GM12878 (cell line): Measurements from ENCODE around the gene RHNO1. TPM values are rescaled to one million over a fixed set of nuclear protein-coding genes. Genes with fewer than 3 reads are reported as not detected.

ENCODE experiments used
- ATAC-seq: fragments of 200-7000 bp; cut with Tn5 transposase; 3 replicates; pipeline ENCODE4 v1.9.1; 2020; ENCODE audit warnings: mild to moderate bottlenecking, moderate library complexity
- BruUV-seq: library from RNA; stranded (reverse); fragments of 400-500 nt; replicated peaks from 2 replicates; lab custom pipeline; 2021; lab: Mats Ljungman, UMichigan
- CTCF ChIA-PET: fragments of 300-600 bp; sonication (Branson Sonifier 250); formaldehyde crosslinking; extraction: SDS; loops from one replicate; lab custom pipeline; 2021; ENCODE audit warnings: inconsistent platforms; lab: Yijun Ruan, JAX
- POLR2A ChIA-PET: fragments of 350-600 bp; formaldehyde crosslinking; extraction: SDS; loops from one replicate; lab custom pipeline; 2021; ENCODE audit warnings: inconsistent platforms; lab: Charles Lee
- RAD21 ChIA-PET: fragments of 300-600 bp; sonication (Branson Sonifier 250); formaldehyde crosslinking; loops from one replicate; lab custom pipeline; 2023; ENCODE audit warnings: antibody characterized with exemption; ENCODE audit not compliant: unreplicated experiment; lab: Charles Lee
- SMC1A ChIA-PET: fragments of 300-600 bp; sonication (Branson Sonifier 250); formaldehyde crosslinking; loops from one replicate; lab custom pipeline; 2023; ENCODE audit not compliant: unreplicated experiment, uncharacterized antibody; lab: Charles Lee
- DNase-seq: peaks from one replicate; pipeline ENCODE4 v3.0.0-alpha.2; 2011; ENCODE audit warnings: low read depth, low spot score
- FAIRE-seq: peaks from 3 replicates; lab custom pipeline; 2011; peaks lifted over from hg19 to GRCh38; lab: Jason Lieb, UNC
- H2AFZ ChIP-seq: 2 replicates; pipeline ENCODE4 v1.6.0; 2011; ENCODE audit warnings: low read depth, low read length, control low read depth; ENCODE audit not compliant: control insufficient read depth
- H3K27ac ChIP-seq: 2 replicates; pipeline ENCODE4 v1.5.1; 2011; ENCODE audit warnings: control low read depth; ENCODE audit not compliant: control insufficient read depth, insufficient read depth
- H3K27me3 ChIP-seq, 2 experiments: replicated peaks in 1 of 2; 2 replicates each; pipeline versions ENCODE4 v1.6.0 to v1.6.1; 2011; ENCODE audit warnings: low read length in 1 of 2; ENCODE audit not compliant: control insufficient read depth in 2 of 2, insufficient read depth in 2 of 2
- H3K36me3 ChIP-seq, 2 experiments: 2 replicates each; pipeline ENCODE4 v1.5.1; 2011; ENCODE audit warnings: low read length in 1 of 2; ENCODE audit not compliant: control insufficient read depth in 2 of 2, insufficient read depth in 2 of 2
- H3K4me1 ChIP-seq: 2 replicates; pipeline ENCODE4 v1.6.1; 2011; ENCODE audit warnings: mild to moderate bottlenecking, low read length, moderate library complexity, mixed read lengths; ENCODE audit not compliant: control insufficient read depth, insufficient read depth
- H3K4me2 ChIP-seq: 2 replicates; pipeline ENCODE4 v1.6.0; 2011; ENCODE audit warnings: control low read depth; ENCODE audit not compliant: control insufficient read depth, insufficient read depth
- H3K4me3 ChIP-seq: fragments of 200-600 bp; sonication (generic); 2 replicates; pipeline ENCODE4 v1.5.1; 2016
- H3K79me2 ChIP-seq: 2 replicates; pipeline ENCODE4 v1.6.0; 2011; ENCODE audit warnings: low read length; ENCODE audit not compliant: control insufficient read depth, insufficient read depth
- H3K9ac ChIP-seq: 2 replicates; pipeline ENCODE4 v1.8.0; 2011; ENCODE audit warnings: low read length, control low read depth, mixed read lengths; ENCODE audit not compliant: control insufficient read depth, insufficient read depth
- H3K9me3 ChIP-seq: replicated peaks from 3 replicates; pipeline ENCODE4 v1.5.1; 2011; ENCODE audit warnings: mild to moderate bottlenecking, low read length; ENCODE audit not compliant: control insufficient read depth, insufficient read depth
- H4K20me1 ChIP-seq: 2 replicates; pipeline ENCODE4 v1.6.0; 2011; ENCODE audit not compliant: control insufficient read depth, insufficient read depth
- ASH2L ChIP-seq: fragments of 300-600, 200-600 bp; sonication (generic); IDR thresholded peaks from 2 replicates; pipeline ENCODE4 v1.6.1; 2017; ENCODE audit warnings: low read depth, mild to moderate bottlenecking, borderline replicate concordance
- E2F4 ChIP-seq: IDR thresholded peaks from 2 replicates; pipeline ENCODE4 v1.6.1; 2012; ENCODE audit warnings: low read depth, low read length, improper control_type of control experiment
- ETV6 ChIP-seq, 2 experiments: fragments of 450-650 bp in 1 of 2; IDR thresholded peaks in 1 of 2; conservative IDR thresholded peaks in 1 of 2; 2 replicates each; pipeline ENCODE4 v1.6.1; 2014; ENCODE audit warnings: antibody characterized with exemption in 1 of 2, borderline replicate concordance in 1 of 2, low read depth in 1 of 2, mild to moderate bottlenecking in 1 of 2, moderate library complexity in 1 of 2
- MYB ChIP-seq: fragments of 150-350 bp; IDR thresholded peaks from 2 replicates; pipeline ENCODE4 v1.6.1; 2014; ENCODE audit warnings: mild to moderate bottlenecking, low read depth, low read length, borderline replicate concordance
- NFIC ChIP-seq: IDR thresholded peaks from 2 replicates; pipeline ENCODE4 v1.6.1; 2012; ENCODE audit warnings: low read depth, mild to moderate bottlenecking, inconsistent platforms, low read length, moderate library complexity
- NR2C2 ChIP-seq: IDR thresholded peaks from 2 replicates; pipeline ENCODE4 v1.6.1; 2011; ENCODE audit warnings: borderline replicate concordance, low read depth; ENCODE audit not compliant: control insufficient read depth, insufficient read length
- YBX1 ChIP-seq: fragments of 450-650 bp; IDR thresholded peaks from 2 replicates; pipeline ENCODE4 v1.6.1; 2016; ENCODE audit warnings: antibody characterized with exemption
- WGBS: methylation state at CpG from one replicate; pipeline ENCODE4 v1.1.6; 2016; ENCODE audit warnings: low lambda C conversion rate; ENCODE audit not compliant: insufficient replicate concordance, insufficient coverage; ENCODE audit errors: missing lambda C conversion rate; 5-methylcytosine and 5-hydroxymethylcytosine counted together
- in situ Hi-C: fragments of 300-500 bp; cut with MboI; formaldehyde crosslinking; loops from 9 replicates; pipeline ENCODE4 v1.14.3; 2018; ENCODE audit warnings: mixed read lengths
- intact Hi-C: fragments of 100-400 bp; cut with micrococcal nuclease; formaldehyde crosslinking; loops from one replicate; pipeline ENCODE4 v1.14.2; 2022; ENCODE audit not compliant: unreplicated experiment
- polyA plus RNA-seq, 11 experiments: library from polyadenylated mRNA; depleted of rRNA in 4 of 11; unstranded in 6 of 11; stranded (reverse) in 5 of 11; fragments of >200 nt; fragmentation: Nextera tagmentation in 4 of 11; fragmentation: Illumina TruSeq in 1 of 11; extraction: Ambion mirVana in 4 of 11; extraction: Trizol in 1 of 11; gene quantifications; 1 replicate in 1 of 11; 2 replicates in 10 of 11; pipeline versions ENCODE4 v1.2.1 to v1.2.3, GENCODE V29; 2011 to 2016; ENCODE audit warnings: inconsistent platforms in 2 of 11, missing spikeins in 2 of 11, low read depth in 1 of 11
- total RNA-seq, 4 experiments: library from RNA; depleted of rRNA in 3 of 4; stranded (reverse); fragments of >200 nt in 3 of 4; fragmentation: Illumina TruSeq in 1 of 4; extraction: Trizol in 1 of 4; gene quantifications; 2 replicates each; pipeline versions ENCODE4 v1.2.1 to v1.2.3, GENCODE V29; 2013 to 2021

Gene RHNO1
- total and polyA plus RNA-seq, 10 of the 15 experiments (the other 5 are each of a cell fraction or from before 2014, with no cell fraction given): 27.9 to 91.6 (median 49.3) TPM

GRCh38 chr12:2835691-2836403, 41.2 kb upstream of the RHNO1 start:
- 82% methylated on average over 4 of the region's 4 CpGs for WGBS
- no peaks in the 10 kb centered on the region; a peak in 1 of 4 replicates for H3K36me3 ChIP-seq
- no peaks in the 10 kb centered on the region for H3K27me3 ChIP-seq
- ChIA-PET POLR2A (no interaction called here), CTCF (no interaction called here), SMC1A (no interaction called here), RAD21 (no interaction called here)
- intact Hi-C loops: no loop called here
- FAIRE-seq: no peak
- no peaks in the 10 kb centered on the region for H3K4me1 ChIP-seq
- ATAC-seq: no peak
- in situ Hi-C loops: no loop called here
- no TSS peak for BruUV-seq
- no peak overlapping the region for H3K4me3 ChIP-seq
- H4K20me1 ChIP-seq: no peaks in the 10 kb centered on the region
- H3K4me2 ChIP-seq: no peak overlapping the region
- DNase-seq: no peak
- no peaks in the 10 kb centered on the region for H3K9me3 ChIP-seq
- no peak overlapping the region for H3K27ac ChIP-seq
- H3K79me2 ChIP-seq: no peaks in the 10 kb centered on the region
- TF ChIP-seq NR2C2 (no peak), ETV6 (conservative IDR thresholded peaks at IDR 0.05 in 1 of 2, IDR thresholded peaks at IDR 0.05 in 1 of 2; ENCODE audit: borderline replicate concordance in 1 of 2, low read depth in 1 of 2) (no peak), NFIC (no peak), MYB (no peak), E2F4 (no peak), ASH2L (no peak), YBX1 (no peak)
- no peak overlapping the region for H3K9ac ChIP-seq
- no peak overlapping the region for H2AFZ ChIP-seq
